Loucy (cell line): Measurements from ENCODE around the gene BTG4.

Experiments used
- CTCF ChIP-seq: fragments of 200-600 bp; sonication (generic); conservative IDR thresholded peaks from 2 replicates; pipeline ENCODE4 v1.5.1; 2014; ENCODE audit warnings: mild to moderate bottlenecking, antibody characterized with exemption, low read length
- EZH2phosphoT487 ChIP-seq: fragments of 200-600 bp; IDR thresholded peaks from 2 replicates; pipeline ENCODE4 v1.6.1; 2018; ENCODE audit warnings: antibody characterized with exemption, mild to moderate bottlenecking, moderate library complexity, borderline replicate concordance

DNA sequence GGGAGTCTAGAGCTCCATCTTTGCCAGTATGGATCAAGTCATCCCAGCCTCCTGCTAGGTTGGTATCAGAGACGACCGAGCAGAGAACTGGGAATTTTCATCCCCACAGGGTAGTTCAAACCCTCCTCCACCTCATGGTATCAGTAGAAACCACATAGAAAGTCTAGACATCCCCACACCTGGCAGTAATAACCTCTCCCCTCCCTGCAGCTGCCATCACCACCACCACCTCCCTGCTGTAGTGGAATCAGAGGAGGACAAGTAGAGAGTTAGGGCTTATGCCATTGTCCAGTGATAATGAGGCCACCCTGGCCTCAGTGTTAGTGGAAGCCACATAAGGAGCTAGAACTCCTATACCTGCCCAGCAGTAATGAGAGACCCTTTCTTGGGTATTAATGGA, 34.3 kb downstream of the BTG4 start:
- TF ChIP-seq CTCF (no peak), EZH2phosphoT487 (no peak)
